SW480 (cell line): ENCODE measurements around the gene RHOT1.
"Not testable (repeated sequence)": the region's sequence is repeated elsewhere in the genome, so short reads cannot be mapped to it uniquely, and the experiment has no call there.

Source experiments
- DNase-seq: peaks from one replicate; pipeline ENCODE4 v3.0.0-alpha.2; 2016; ENCODE audit warnings: low spot score

Gene RHOT1

GRCh38 chr17:32124985-32125847, 17.1 kb upstream of the RHOT1 start:
- DNase-seq = no peak

DNA sequence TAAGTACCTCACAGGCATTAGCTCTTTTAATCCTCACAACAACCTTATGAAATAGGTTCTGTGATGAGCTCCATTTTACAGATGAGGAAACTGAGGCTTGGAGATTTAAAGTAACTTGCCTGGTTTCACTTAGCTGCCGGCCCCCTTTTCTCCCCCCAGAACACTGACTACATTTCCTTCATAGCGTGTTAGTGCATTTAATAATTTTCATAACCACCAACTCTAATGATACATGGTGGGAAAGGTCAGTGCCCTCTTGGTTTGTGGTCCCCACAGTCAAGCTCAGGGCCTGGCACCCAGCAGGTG, 16.5 kb upstream of the RHOT1 start:
- DNase-seq = no peak

DNA sequence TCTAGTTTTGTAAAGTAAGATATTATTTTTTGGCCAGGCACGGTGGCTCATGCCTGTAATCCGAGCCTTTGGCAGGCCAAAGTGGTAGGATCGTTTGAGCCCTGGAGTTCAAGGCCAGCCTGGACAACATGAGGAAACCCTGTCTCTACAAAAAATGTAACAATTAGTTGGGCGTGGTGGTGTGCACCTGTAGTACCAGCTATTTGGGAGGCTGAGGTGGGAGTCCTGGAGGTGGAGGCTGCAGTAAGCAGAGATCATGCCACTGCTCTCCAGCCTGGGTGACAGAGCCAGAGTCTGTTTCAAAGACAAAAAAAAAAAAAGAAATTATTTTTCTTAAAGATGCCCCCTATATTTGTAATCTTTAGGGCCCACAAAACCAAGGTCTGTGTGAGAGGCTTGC, 16.0 kb upstream of the RHOT1 start:
- no peak for DNase-seq

- DNase-seq = no peak
Observed at GRCh38 chr17:32126746-32127145, 15.6 kb upstream of the RHOT1 start.

GRCh38 chr17:32127158-32127897, 15.0 kb upstream of the RHOT1 start:
- DNase-seq = peak; percentile 76

DNA sequence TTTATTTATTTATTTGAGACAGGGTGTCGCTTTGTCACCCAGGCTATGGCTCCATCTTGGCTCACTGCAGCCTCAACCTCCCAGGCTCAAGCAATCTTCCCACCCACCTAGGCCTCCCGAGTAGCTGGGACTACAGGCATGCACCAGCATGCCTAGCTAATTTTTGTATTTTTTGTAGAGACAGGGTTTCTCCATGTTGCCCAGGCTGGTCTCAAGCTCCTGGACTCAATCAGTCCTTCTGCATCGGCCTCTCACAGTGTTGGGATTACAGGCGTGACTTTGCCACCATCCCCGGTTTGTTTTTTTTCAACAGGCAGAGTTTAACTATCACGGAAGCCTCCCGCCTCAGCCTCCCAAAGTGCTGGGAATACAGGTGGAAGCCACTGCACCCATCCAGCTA, 13.8 kb upstream of the RHOT1 start:
- not testable (repeated sequence) for DNase-seq

DNA sequence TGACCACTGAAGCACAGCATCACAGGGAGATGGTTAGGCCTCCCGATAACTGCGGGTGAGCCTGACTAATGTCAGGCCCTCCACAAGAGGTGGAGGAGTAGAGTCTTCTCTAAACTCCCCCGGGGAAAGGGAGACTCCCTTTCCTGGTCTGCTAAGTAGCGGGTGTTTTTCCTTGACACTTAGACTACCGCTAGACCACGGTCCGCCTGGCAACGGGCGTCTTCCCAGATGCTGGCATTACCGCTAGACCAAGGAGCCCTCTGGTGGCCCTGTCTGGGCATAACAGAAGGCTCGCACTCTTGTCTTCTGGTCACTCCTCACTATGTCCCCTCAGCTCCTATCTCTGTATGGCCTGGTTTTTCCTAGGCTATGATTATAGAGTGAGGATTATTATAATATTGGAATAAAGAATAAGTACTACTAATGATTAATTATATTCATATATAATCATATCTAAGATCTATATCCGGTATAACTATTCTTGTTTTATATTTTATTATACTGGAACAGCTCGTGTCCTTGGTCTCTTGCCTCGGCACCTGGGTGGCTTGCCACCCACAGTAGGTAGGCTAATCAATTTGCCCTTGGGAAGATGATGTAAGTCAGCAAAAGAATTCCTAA, 6.7 kb upstream of the RHOT1 start:
- DNase-seq = not testable (repeated sequence)

- DNase-seq = no peak
Observed at GRCh38 chr17:32136856-32137255, 5.4 kb upstream of the RHOT1 start.

DNA sequence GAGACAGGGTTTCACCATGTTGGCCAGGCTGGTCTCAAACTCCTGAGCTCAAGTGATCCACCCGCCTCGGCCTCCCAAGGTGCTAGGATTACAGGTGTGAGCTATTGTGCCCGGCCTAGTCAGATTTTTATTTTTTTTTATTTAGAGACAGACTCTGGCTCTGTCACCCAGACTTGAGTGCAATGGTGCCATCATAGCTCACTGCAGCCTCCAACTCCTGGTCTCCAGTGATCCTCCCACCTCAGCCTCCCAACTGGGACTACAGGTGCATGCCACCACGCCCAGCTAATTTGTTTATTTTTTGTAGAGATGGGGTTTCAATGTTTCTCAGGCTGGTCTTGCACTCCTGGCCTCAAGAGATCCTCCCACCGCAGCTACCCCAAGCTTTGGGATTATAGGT, 2.8 kb upstream of the RHOT1 start:
- DNase-seq = not testable (repeated sequence)

DNA sequence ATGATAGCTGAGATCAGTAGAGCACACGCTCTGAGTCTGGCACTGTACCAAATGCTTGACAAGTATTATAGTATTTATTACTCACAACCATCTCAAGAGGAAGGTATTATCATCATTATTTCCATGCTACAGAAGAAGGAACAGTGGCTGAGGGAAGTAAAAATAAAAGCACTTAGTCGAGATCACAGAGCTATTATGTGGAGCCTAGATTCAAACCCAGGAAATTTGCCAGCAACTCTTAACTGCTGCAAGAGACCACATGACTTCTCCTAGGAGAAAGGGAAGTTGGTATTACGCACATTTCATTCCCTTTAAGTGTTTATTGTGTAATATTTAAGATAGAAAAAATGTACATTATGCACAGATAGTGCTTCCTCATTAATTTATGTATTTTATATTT, 1.0 kb upstream of the RHOT1 start:
- peak; percentile 16 for DNase-seq

DNA sequence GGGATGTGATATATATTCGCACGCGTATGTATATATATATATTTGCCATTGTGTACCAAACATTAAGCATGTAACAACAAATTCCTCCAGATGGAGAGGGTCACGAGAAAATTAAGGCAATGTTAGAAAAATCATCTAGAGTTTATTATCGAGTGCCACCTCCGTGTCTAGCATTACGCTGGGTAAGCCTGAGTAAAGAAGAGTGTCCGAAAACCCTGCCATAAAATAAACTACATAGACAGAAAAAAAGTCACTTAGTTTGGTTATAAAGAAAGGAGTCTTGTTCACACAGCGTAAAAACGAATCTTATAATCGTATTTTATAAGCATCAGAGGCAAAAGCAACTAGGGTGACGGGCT, 644 bp upstream of the RHOT1 start:
- DNase-seq = no peak

DNA sequence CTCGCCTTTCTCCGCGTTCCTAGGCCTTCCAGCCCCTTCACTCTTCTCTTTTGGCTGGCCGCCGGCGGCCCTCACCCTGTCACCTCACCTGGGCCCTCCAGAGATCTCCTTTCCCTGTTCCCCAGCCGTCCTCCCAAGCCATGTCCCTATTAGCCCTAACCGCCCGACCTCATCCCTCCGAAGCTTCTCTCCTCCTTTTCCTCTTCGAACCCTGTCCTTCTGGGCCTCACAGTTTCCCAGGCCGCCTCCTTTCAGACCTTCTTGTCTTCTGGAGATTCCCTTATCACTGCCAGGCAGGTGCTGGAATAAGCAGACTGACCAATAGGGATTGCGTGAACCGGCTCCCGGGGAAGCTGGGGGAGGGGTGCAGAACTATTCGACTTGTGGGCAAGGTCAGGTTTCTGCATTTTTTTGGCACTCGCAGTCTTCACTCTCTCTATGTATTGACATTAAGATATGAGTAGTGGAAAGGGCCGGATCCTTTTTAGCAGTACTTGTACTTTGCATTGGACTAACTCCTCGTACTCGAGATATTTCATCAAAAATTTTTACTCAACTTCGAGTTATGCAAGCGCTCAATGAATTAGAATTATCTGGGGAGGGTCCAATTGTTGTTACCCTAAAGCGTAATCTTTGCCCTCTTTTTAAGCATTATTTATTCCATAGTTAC, 690 bp downstream of the RHOT1 start:
- DNase-seq = peak; percentile 80

DNA sequence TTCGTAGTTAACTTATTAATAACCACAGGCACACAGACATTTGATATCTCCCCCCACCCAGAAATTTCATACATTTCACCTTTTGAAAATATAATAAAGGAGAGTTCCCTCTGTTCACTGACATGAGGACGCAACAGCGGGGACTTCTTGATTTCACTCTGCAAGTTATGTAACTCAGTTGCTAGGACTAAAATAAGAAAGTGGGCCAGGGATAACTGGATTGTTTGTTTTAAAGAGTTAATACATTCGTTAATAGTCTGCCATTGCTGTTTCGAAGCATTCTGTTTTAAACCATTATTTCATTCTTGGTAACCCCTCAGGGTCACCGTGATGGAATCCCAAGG, 1.2 kb downstream of the RHOT1 start:
- no peak for DNase-seq

DNA sequence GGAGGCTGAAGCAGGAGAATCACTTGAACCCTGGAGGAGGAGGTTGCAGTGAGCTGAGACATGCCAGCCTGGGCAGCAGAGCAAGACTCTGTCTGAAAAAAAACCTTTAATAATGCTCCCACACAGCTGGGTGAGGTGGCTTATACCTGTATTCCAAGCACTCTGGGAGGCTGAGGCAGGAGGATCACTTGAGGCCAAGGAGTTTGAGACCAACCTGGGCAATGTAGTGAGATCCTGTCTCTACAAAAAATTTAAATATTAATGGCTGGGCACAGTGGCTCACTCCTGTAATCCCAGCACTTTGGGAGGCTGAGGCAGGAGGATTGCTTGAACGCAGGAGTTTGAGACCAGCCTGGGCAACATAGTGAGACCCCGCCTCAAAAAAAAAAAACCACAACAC, 2.1 kb downstream of the RHOT1 start:
- not testable (repeated sequence) for DNase-seq

- DNase-seq = no peak
Observed at GRCh38 chr17:32148351-32148750, 6.0 kb downstream of the RHOT1 start.

DNA sequence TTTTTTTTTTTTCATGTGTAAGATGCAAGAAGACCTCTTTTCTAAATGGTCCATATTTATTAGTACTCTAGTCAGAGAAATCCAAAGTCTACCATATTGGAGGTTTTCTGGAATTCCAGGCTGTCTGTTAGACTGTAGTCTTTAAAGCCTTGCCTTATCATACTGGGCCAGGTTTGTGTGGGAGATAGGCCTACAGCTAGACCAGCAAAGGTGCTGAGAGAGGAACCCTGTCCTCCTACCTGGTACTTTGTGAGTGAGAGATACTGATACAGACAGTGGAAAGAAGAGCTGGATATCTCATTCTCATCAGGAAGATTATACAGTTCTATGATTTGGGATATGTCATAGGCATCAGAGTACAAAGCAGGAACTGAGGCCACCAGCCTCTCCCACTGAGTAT, 8.1 kb downstream of the RHOT1 start:
- DNase-seq = no peak

DNA sequence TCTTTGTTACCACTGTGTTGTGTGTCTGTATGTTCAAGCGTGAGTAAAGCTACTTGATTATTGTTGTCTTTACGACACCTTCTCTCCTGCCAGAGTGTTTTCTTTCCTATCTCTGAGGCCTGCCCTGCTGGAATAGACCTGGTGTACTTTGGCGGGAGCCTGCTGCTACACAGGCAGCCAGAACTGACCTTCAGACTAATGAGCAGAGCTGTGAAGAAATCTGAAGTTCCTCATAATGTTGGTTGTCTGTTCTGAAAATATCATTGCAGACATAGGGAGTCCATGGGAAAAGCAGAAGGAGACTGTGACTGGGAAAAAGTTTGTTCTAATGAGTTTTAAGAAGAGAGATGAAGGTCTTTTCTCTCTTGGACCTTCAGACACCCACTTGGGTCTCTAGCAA, 9.8 kb downstream of the RHOT1 start:
- no peak for DNase-seq

DNA sequence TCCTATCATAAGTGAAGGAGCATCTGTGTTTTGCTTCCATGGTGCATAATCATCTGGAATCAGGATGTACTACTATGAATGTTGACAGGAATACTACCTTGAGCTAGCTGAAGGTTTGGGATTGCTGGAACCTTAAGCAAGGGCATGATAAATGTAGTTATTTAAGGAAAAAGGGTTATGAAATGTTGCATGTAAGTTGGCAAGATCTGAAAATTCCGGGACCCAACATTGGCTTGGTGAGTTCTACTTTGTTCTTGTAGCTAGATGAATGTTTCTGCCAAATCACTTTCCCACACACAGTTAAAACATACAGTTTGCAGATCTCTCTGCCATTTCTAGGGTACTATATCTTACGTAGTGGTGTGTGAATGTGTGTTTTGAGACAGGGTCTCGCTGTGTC, 13.6 kb downstream of the RHOT1 start:
- DNase-seq = no peak

DNA sequence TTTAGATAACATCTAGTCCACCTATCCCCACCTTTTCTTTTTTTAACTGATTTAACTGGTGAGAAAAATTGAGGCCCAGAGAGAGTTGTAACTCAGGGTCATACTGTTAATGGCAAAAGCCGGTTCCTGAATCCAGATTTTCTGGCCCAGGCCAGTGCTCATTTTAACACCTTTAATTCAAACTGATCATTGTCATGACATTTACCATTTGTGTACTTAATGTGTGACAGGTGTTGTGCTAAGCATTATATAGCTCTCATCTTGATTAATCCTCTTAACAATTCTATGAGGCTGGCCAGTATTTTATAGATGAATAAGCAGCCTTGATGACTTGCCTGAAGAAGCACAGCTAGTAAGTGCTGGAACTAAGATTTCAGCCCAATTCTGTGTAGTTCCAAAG, 14.4 kb downstream of the RHOT1 start:
- no peak for DNase-seq

GRCh38 chr17:32157225-32157624, 14.9 kb downstream of the RHOT1 start:
- no peak for DNase-seq

- DNase-seq = no peak
Observed at GRCh38 chr17:32158870-32159585, 16.7 kb downstream of the RHOT1 start.
